OCI-LY7 (cell line): Measurements from ENCODE around the gene PEAK3.

Experiments
- CTCF ChIP-seq: fragments of 200-600 bp; sonication (generic); conservative IDR thresholded peaks from 2 replicates; pipeline ENCODE4 v1.5.1; 2014; ENCODE audit warnings: mild to moderate bottlenecking, antibody characterized with exemption, low read length, moderate library complexity, mixed read lengths
- EZH2phosphoT487 ChIP-seq: fragments of 200-600 bp; sonication (generic); IDR thresholded peaks from 2 replicates; pipeline ENCODE4 v1.6.1; 2018; ENCODE audit warnings: low read depth, borderline replicate concordance, mild to moderate bottlenecking, mixed run types, antibody characterized with exemption, low read length, moderate library complexity, mixed read lengths

- TF ChIP-seq CTCF (no peak), EZH2phosphoT487 (no peak)
These were observed 46.5 kb downstream of the PEAK3 start for GRCh38 chr19:2235381-2236063.
